ENCODE results near the gene GDI2.
A peak's percentile ranks its signal among the peaks of the same experiment; 100 is the strongest.

DNA sequence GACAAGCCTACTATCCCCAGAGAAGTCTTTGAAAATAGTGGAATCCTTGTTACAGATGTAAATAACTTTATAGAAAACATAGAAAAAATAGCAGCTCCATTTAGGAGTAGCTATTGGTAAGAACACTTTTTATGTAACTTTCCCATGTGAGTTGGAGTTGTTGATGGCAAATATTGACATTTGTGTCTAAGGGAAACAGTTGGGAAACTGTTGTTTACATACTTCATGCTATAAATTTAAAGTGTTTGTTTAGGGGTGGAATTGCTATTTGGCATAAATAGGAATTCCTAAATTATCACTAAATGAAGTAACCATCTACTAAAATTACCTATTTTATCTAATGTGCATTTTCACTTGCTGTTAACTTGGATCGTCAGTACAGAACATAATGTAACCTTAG is 50.7 kb downstream of the GDI2 start:
- TF ChIP-seq CEBPB (IDR thresholded peaks at IDR 0.05; ENCODE audit: borderline replicate concordance, low read depth, low read length) (peak; percentile 54; the same call in 1 of the 2 replicates), RARA (CRISPR knock-in tag; IDR thresholded peaks at IDR 0.05) (peak; percentile 64), ZIK1 (CRISPR knock-in tag; IDR thresholded peaks at IDR 0.05; ENCODE audit: borderline replicate concordance, low read depth) (no peak), HOMEZ (CRISPR knock-in tag; IDR thresholded peaks at IDR 0.05; ENCODE audit: low read depth) (no peak), ZNF441 (CRISPR knock-in tag; IDR thresholded peaks at IDR 0.05; ENCODE audit: borderline replicate concordance) (no peak)
